Mesenchymal stem cell (in vitro differentiated cells and primary cell): Measurements from ENCODE around the gene SLC35C1.

Experiments
- DNase-seq: peaks from one replicate; pipeline ENCODE4 v3.0.0-alpha.2; 2013
- H2AFZ ChIP-seq: one replicate; pipeline ENCODE4 v1.6.1; 2013; ENCODE audit warnings: low read depth, mild to moderate bottlenecking, control low read depth, inconsistent platforms, low read length, moderate library complexity
- H2AK5ac ChIP-seq: 2 replicates; pipeline ENCODE4 v1.6.1; 2013; ENCODE audit warnings: low read length, moderate library complexity, mild to moderate bottlenecking, inconsistent platforms; ENCODE audit not compliant: severe bottlenecking
- H2BK120ac ChIP-seq: one replicate; pipeline ENCODE4 v1.6.1; 2013; ENCODE audit warnings: low read depth, mild to moderate bottlenecking, inconsistent platforms, low read length, moderate library complexity
- H2BK12ac ChIP-seq, 2 experiments: one replicate each; pipeline ENCODE4 v1.6.1; 2013; ENCODE audit warnings: inconsistent platforms in 2 of 2, low read length in 2 of 2, mild to moderate bottlenecking in 2 of 2, moderate library complexity in 2 of 2, control low read depth in 1 of 2
- H2BK15ac ChIP-seq: one replicate; pipeline ENCODE4 v1.6.1; 2013; ENCODE audit warnings: mild to moderate bottlenecking, low read depth, inconsistent platforms; ENCODE audit not compliant: poor library complexity, severe bottlenecking
- H2BK5ac ChIP-seq: 2 replicates; pipeline ENCODE4 v1.6.1; 2013; ENCODE audit warnings: low read depth, mild to moderate bottlenecking, low read length, control low read depth, inconsistent platforms; ENCODE audit not compliant: poor library complexity, severe bottlenecking
- H3K14ac ChIP-seq, 2 experiments: one replicate each; pipeline ENCODE4 v1.6.1; 2013; ENCODE audit warnings: inconsistent platforms in 2 of 2, low read length in 2 of 2, control low read depth in 1 of 2, mild to moderate bottlenecking in 1 of 2, moderate library complexity in 1 of 2
- H3K18ac ChIP-seq, 2 experiments: one replicate each; pipeline ENCODE4 v1.6.1; 2013; ENCODE audit warnings: inconsistent platforms in 2 of 2, low read length in 2 of 2, control low read depth in 1 of 2, low read depth in 1 of 2, mild to moderate bottlenecking in 1 of 2
- H3K23ac ChIP-seq, 2 experiments: one replicate each; pipeline ENCODE4 v1.6.1; 2013; ENCODE audit warnings: inconsistent platforms in 2 of 2, low read length in 2 of 2, mild to moderate bottlenecking in 2 of 2, moderate library complexity in 2 of 2, control low read depth in 1 of 2
- H3K27ac ChIP-seq: 2 replicates; pipeline ENCODE4 v1.5.1; 2013; ENCODE audit warnings: mild to moderate bottlenecking, moderate library complexity, low read length, control low read depth, inconsistent platforms; ENCODE audit not compliant: poor library complexity, severe bottlenecking
- H3K27me3 ChIP-seq, 2 experiments: 2 replicates each; pipeline versions ENCODE4 v1.6.1 to v1.7.0; 2013; ENCODE audit warnings: low read length in 2 of 2, mild to moderate bottlenecking in 2 of 2, moderate library complexity in 2 of 2, control low read depth in 1 of 2, inconsistent platforms in 1 of 2; ENCODE audit not compliant: control insufficient read depth in 1 of 2, insufficient read depth in 1 of 2
- H3K36me3 ChIP-seq, 2 experiments: 2 replicates each; pipeline versions ENCODE4 v1.6.1 to v1.7.0; 2013; ENCODE audit warnings: low read length in 2 of 2, control low read depth in 1 of 2, inconsistent platforms in 1 of 2, low read depth in 1 of 2, mild to moderate bottlenecking in 1 of 2; ENCODE audit not compliant: insufficient read depth in 2 of 2, control insufficient read depth in 1 of 2
- H3K4ac ChIP-seq, 2 experiments: one replicate each; pipeline ENCODE4 v1.6.1; 2013; ENCODE audit warnings: inconsistent platforms in 2 of 2, low read length in 2 of 2, mild to moderate bottlenecking in 2 of 2, moderate library complexity in 2 of 2, control low read depth in 1 of 2, low read depth in 1 of 2
- H3K4me1 ChIP-seq: 2 replicates; pipeline ENCODE4 v1.6.1; 2013; ENCODE audit warnings: low read depth, low read length, control low read depth; ENCODE audit not compliant: control insufficient read depth, insufficient read depth
- H3K4me2 ChIP-seq: 2 replicates; pipeline ENCODE4 v1.6.1; 2013; ENCODE audit warnings: low read length, mild to moderate bottlenecking, inconsistent platforms; ENCODE audit not compliant: poor library complexity, severe bottlenecking
- H3K4me3 ChIP-seq, 2 experiments: 2 replicates each; pipeline versions ENCODE4 v1.5.1 to v1.7.0; 2013; ENCODE audit warnings: low read length in 2 of 2, mild to moderate bottlenecking in 2 of 2, control low read depth in 1 of 2, low read depth in 1 of 2; ENCODE audit not compliant: insufficient read depth in 1 of 2
- H3K79me1 ChIP-seq: replicated peaks from 2 replicates; pipeline ENCODE4 v1.6.1; 2013; ENCODE audit warnings: mild to moderate bottlenecking, control low read depth, low read length, inconsistent platforms; ENCODE audit not compliant: poor library complexity, severe bottlenecking
- H3K9ac ChIP-seq: 2 replicates; pipeline ENCODE4 v1.7.0; 2013; ENCODE audit warnings: mild to moderate bottlenecking, low read length, moderate library complexity
- H3K9me3 ChIP-seq: 2 replicates; pipeline ENCODE4 v1.7.0; 2013; ENCODE audit warnings: mild to moderate bottlenecking, low read length; ENCODE audit not compliant: control insufficient read depth
- H4K8ac ChIP-seq: one replicate; pipeline ENCODE4 v1.6.1; 2013; ENCODE audit warnings: inconsistent platforms, mild to moderate bottlenecking, low read length, moderate library complexity
- H4K91ac ChIP-seq: one replicate; pipeline ENCODE4 v1.6.1; 2013; ENCODE audit warnings: mild to moderate bottlenecking, low read length, inconsistent platforms
- WGBS: methylation state at CpG from one replicate; pipeline ENCODE4 v1.1.7; 2013; ENCODE audit warnings: mixed read lengths; 5-methylcytosine and 5-hydroxymethylcytosine counted together

Gene SLC35C1

DNA sequence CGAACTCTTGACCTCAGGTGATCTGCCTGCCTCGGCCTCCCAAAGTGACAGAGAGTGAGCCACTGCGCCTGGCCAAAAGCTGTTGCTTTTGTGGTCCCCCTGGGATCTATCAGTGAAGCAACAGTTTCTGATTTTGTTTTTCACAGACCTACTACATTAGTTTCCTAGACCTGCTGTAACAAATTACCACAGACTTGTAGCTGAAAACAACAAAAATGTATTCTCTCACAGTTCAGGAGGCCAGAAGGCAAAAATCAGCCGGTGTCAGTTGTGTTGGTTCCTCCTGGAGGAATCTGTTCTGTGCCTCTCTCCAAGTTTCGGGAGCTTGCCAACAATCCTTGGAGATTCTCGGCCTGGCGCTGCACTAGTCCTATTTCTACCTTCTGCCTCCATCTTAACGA is 8.5 kb upstream of the SLC35C1 start:
- Histone ChIP-seq H4K91ac (no peak overlapping the region), H3K36me3 (no peaks in the 10 kb centered on the region), H3K4me1 (no peaks in the 10 kb centered on the region), H2BK15ac (no peak overlapping the region), H2AK5ac (no peak overlapping the region), H2BK5ac (no peak overlapping the region), H3K79me1 (no peaks in the 10 kb centered on the region), H3K4me3 (no peak overlapping the region), H2AFZ (no peak overlapping the region), H3K18ac (no peak overlapping the region), H3K4me2 (no peak overlapping the region), H3K27me3 (peaks cover 23 to 42% of the 10 kb centered on the region in 2 experiments), H3K27ac (no peak overlapping the region), H4K8ac (no peak overlapping the region), H3K9me3 (no peaks in the 10 kb centered on the region), H3K23ac (no peak overlapping the region), H3K14ac (no peak overlapping the region), H2BK12ac (no peak overlapping the region), H3K4ac (no peak overlapping the region), H2BK120ac (no peak overlapping the region), H3K9ac (no peak overlapping the region)
- no peak for DNase-seq
- WGBS: 92% methylated on average over 8 of the region's 8 CpGs

GRCh38 chr11:45798793-45799441 is 6.0 kb upstream of the SLC35C1 start:
- no peaks in the 10 kb centered on the region for H3K9me3 ChIP-seq
- H2AK5ac ChIP-seq: no peak overlapping the region
- H3K23ac ChIP-seq: no peak overlapping the region
- WGBS: 80% methylated on average over 10 of the region's 10 CpGs
- DNase-seq: peak; percentile 77
- no peaks in the 10 kb centered on the region for H3K4me1 ChIP-seq
- H3K27ac ChIP-seq: no peak overlapping the region
- H3K9ac ChIP-seq: no peak overlapping the region
- no peak overlapping the region for H2BK15ac ChIP-seq
- H3K79me1 ChIP-seq: no peaks in the 10 kb centered on the region
- no peak overlapping the region for H3K4me2 ChIP-seq
- H4K91ac ChIP-seq: no peak overlapping the region
- H3K4ac ChIP-seq: no peak overlapping the region
- no peak overlapping the region for H4K8ac ChIP-seq
- peak overlapping the region in 1 of 2 experiments; percentile 1 for H3K18ac ChIP-seq
- H3K14ac ChIP-seq: no peak overlapping the region
- H2BK5ac ChIP-seq: no peak overlapping the region
- peak overlapping the region in 1 of 2 experiments; percentile 49 for H2BK12ac ChIP-seq
- H2AFZ ChIP-seq: no peak overlapping the region
- H2BK120ac ChIP-seq: no peak overlapping the region
- no peaks in the 10 kb centered on the region for H3K36me3 ChIP-seq
- peaks cover 15 to 37% of the 10 kb centered on the region in 2 experiments for H3K27me3 ChIP-seq
- H3K4me3 ChIP-seq: no peak overlapping the region

DNA sequence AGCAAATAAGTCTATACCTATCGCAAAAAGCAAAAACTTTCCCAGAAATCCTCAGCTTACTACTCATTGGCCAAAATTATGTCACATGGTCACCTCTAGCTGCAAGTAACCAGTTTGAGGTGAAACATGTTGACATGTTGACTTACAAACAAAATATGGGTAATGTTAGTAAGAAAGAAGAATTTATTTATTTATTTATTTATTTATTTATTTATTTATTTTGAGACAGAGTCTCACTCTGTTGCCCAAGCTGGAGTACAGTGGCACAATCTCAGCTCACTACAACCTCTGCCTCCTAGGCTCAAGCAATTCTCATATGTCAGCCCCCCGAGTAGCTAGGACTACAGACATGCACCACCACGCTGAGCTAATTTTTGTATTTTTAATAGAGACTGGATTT is 5.4 kb upstream of the SLC35C1 start:
- no peaks in the 10 kb centered on the region for H3K36me3 ChIP-seq
- 87% methylated on average over 2 of the region's 3 CpGs for WGBS
- H2BK15ac ChIP-seq: no peak overlapping the region
- H3K4ac ChIP-seq: no peak overlapping the region
- no peak overlapping the region for H2AFZ ChIP-seq
- peaks cover 9 to 30% of the 10 kb centered on the region in 2 experiments for H3K27me3 ChIP-seq
- no peak overlapping the region for H4K91ac ChIP-seq
- no peak overlapping the region for H2BK120ac ChIP-seq
- H2AK5ac ChIP-seq: no peak overlapping the region
- H3K9ac ChIP-seq: no peak overlapping the region
- H3K4me3 ChIP-seq: no peak overlapping the region
- H3K23ac ChIP-seq: no peak overlapping the region
- no peak overlapping the region for H3K14ac ChIP-seq
- no peaks in the 10 kb centered on the region for H3K9me3 ChIP-seq
- H2BK12ac ChIP-seq: no peak overlapping the region
- no peak overlapping the region for H4K8ac ChIP-seq
- H3K27ac ChIP-seq: no peak overlapping the region
- no peak for DNase-seq
- H3K4me1 ChIP-seq: peaks cover 1% of the 10 kb centered on the region
- H3K79me1 ChIP-seq: no peaks in the 10 kb centered on the region
- no peak overlapping the region for H3K18ac ChIP-seq
- H2BK5ac ChIP-seq: no peak overlapping the region
- H3K4me2 ChIP-seq: no peak overlapping the region

- no peak overlapping the region for H3K4me2 ChIP-seq
- H2BK12ac ChIP-seq: no peak overlapping the region
- DNase-seq: no peak
- H4K8ac ChIP-seq: no peak overlapping the region
- H3K23ac ChIP-seq: no peak overlapping the region
- H3K4me3 ChIP-seq: no peak overlapping the region
- peaks cover 5 to 27% of the 10 kb centered on the region in 2 experiments for H3K27me3 ChIP-seq
- H3K4ac ChIP-seq: no peak overlapping the region
- no peak overlapping the region for H3K14ac ChIP-seq
- H3K9me3 ChIP-seq: no peaks in the 10 kb centered on the region
- H2AK5ac ChIP-seq: no peak overlapping the region
- H3K79me1 ChIP-seq: no peaks in the 10 kb centered on the region
- H3K4me1 ChIP-seq: peaks cover 1% of the 10 kb centered on the region
- no peak overlapping the region for H4K91ac ChIP-seq
- H2BK15ac ChIP-seq: no peak overlapping the region
- no peak overlapping the region for H3K9ac ChIP-seq
- H2AFZ ChIP-seq: no peak overlapping the region
- no peaks in the 10 kb centered on the region for H3K36me3 ChIP-seq
- no peak overlapping the region for H2BK120ac ChIP-seq
- H3K18ac ChIP-seq: no peak overlapping the region
- WGBS: 83% methylated on average over 1 of the region's 2 CpGs
- H3K27ac ChIP-seq: no peak overlapping the region
- H2BK5ac ChIP-seq: no peak overlapping the region
Measured at GRCh38 chr11:45800261-45800660, 4.7 kb upstream of the SLC35C1 start.
